Hepatocyte (in vitro differentiated cells): ENCODE measurements around the gene LTK.

Experiments used
- CTCF ChIP-seq: fragments of 200-600 bp; sonication (generic); IDR thresholded peaks from 2 replicates; pipeline ENCODE4 v1.5.1; 2016; ENCODE audit warnings: antibody characterized with exemption, mild to moderate bottlenecking; ENCODE audit not compliant: poor library complexity
- EZH2 ChIP-seq: fragments of 200-600 bp; sonication (generic); IDR thresholded peaks from 2 replicates; pipeline ENCODE4 v1.6.1; 2016; ENCODE audit warnings: antibody characterized with exemption, mild to moderate bottlenecking, borderline replicate concordance
- EZH2phosphoT487 ChIP-seq: fragments of 200-600 bp; sonication (generic); IDR thresholded peaks from one replicate; pipeline ENCODE4 v1.6.1; 2018; ENCODE audit warnings: antibody characterized with exemption, mild to moderate bottlenecking, low read depth, moderate library complexity; ENCODE audit not compliant: unreplicated experiment, severe bottlenecking

DNA sequence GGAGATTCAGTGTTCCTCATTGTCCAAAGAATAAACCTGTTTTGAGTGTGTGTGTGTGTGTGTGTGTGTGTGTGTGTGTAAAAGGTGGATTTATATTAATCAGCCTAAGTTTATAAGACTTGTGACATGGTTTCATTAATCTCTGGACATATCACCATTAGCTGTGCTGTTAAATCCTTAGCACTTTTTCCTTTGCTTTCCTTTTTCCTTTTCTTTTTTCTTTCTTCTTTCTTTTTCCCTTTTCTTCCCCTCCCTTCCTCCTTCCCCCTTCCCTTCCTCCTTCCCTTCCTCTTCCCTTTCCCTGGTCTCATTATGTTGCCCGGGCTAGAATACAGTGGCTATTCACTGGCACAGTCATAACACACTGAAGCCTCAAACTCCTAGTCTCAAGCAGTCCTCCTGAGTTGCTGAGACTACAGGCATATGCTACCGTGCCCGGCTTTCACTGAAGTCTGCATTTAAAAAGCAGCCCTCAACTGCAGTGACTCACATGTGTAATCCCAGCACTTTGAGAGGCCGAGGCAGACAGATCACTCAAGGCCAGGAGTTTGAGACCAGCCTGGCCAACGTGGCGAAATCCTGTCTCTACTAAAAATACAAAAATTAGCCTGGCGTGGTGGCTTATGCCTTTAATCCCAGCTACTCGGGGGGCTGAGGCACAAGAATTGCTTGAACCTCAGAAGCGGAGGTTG lies 48.6 kb downstream of the LTK start:
- no peak for TF ChIP-seq EZH2
- TF ChIP-seq CTCF: no peak
- TF ChIP-seq EZH2phosphoT487: no peak
